Smooth muscle cell (in vitro differentiated cells): ENCODE measurements around the gene LZTR1. TPM values are rescaled to one million over a fixed set of nuclear protein-coding genes. Genes with fewer than 3 reads are reported as not detected.

ENCODE experiments used
- DNase-seq: peaks from one replicate; lab custom pipeline; 2025; ENCODE audit not compliant: unreplicated experiment; lab: John Stamatoyannopoulos, UW
- H2AFZ ChIP-seq: fragments of 200-600 bp; sonication (generic); 2 replicates; pipeline ENCODE4 v1.6.0; 2016; ENCODE audit warnings: antibody characterized with exemption, low read depth, mild to moderate bottlenecking
- H3F3A ChIP-seq: fragments of 200-600 bp; sonication (generic); 2 replicates; pipeline ENCODE4 v1.6.0; 2017; ENCODE audit warnings: antibody characterized with exemption, low read depth
- H3K27ac ChIP-seq: fragments of 200-600 bp; sonication (generic); 2 replicates; pipeline ENCODE4 v1.5.1; 2016; ENCODE audit warnings: low read depth, mild to moderate bottlenecking
- H3K27me3 ChIP-seq: fragments of 200-600 bp; sonication (generic); 2 replicates; pipeline ENCODE4 v1.6.1; 2016; ENCODE audit warnings: low read depth, mild to moderate bottlenecking
- H3K36me3 ChIP-seq: fragments of 200-600 bp; sonication (generic); 2 replicates; pipeline ENCODE4 v1.5.1; 2016; ENCODE audit warnings: low read depth
- H3K4me1 ChIP-seq: fragments of 200-600 bp; sonication (generic); 2 replicates; pipeline ENCODE4 v1.5.1; 2016; ENCODE audit warnings: low read depth
- H3K4me2 ChIP-seq: fragments of 200-600 bp; sonication (generic); 2 replicates; pipeline ENCODE4 v1.6.0; 2016; ENCODE audit warnings: mild to moderate bottlenecking
- H3K4me3 ChIP-seq: fragments of 200-600 bp; sonication (generic); 2 replicates; pipeline ENCODE4 v1.5.1; 2016; ENCODE audit warnings: mild to moderate bottlenecking
- H3K79me2 ChIP-seq: fragments of 200-600 bp; sonication (generic); 2 replicates; pipeline ENCODE4 v1.6.0; 2016; ENCODE audit warnings: low read depth, mild to moderate bottlenecking
- H3K9ac ChIP-seq: fragments of 200-600 bp; sonication (generic); 2 replicates; pipeline ENCODE4 v1.6.0; 2016; ENCODE audit warnings: low read depth
- H3K9me3 ChIP-seq: fragments of 200-600 bp; sonication (generic); replicated peaks from 2 replicates; pipeline ENCODE4 v1.5.1; 2016; ENCODE audit warnings: low read depth
- H4K20me1 ChIP-seq: fragments of 200-600 bp; sonication (generic); 2 replicates; pipeline ENCODE4 v1.6.0; 2016; ENCODE audit warnings: low read depth
- WGBS: methylation state at CpG from one replicate; pipeline ENCODE4 v1.1.7; 2016; ENCODE audit warnings: low lambda C conversion rate; 5-methylcytosine and 5-hydroxymethylcytosine counted together
- polyA plus RNA-seq: library from polyadenylated mRNA; unstranded; fragments of >200 nt; fragmentation: Nextera tagmentation; extraction: Ambion mirVana; gene quantifications from 2 replicates; pipeline ENCODE4 v1.2.1, GENCODE V29; 2016
- total RNA-seq: library from RNA; depleted of rRNA; stranded (reverse); fragments of >200 nt; gene quantifications from 2 replicates; pipeline ENCODE4 v1.2.3, GENCODE V29; 2014
- TF ChIP-seq, protein P1 (sequence below): fragments of 200-600 bp; sonication (generic); IDR thresholded peaks from 2 replicates; pipeline ENCODE4 v1.5.1; 2017; ENCODE audit warnings: borderline replicate concordance, mild to moderate bottlenecking, antibody characterized with exemption; ENCODE audit not compliant: insufficient read depth, poor library complexity, severe bottlenecking

LZTR1 gene
- total and polyA plus RNA-seq, 2 experiments from 2014 or later: 34.2 to 43.9 TPM

DNA sequence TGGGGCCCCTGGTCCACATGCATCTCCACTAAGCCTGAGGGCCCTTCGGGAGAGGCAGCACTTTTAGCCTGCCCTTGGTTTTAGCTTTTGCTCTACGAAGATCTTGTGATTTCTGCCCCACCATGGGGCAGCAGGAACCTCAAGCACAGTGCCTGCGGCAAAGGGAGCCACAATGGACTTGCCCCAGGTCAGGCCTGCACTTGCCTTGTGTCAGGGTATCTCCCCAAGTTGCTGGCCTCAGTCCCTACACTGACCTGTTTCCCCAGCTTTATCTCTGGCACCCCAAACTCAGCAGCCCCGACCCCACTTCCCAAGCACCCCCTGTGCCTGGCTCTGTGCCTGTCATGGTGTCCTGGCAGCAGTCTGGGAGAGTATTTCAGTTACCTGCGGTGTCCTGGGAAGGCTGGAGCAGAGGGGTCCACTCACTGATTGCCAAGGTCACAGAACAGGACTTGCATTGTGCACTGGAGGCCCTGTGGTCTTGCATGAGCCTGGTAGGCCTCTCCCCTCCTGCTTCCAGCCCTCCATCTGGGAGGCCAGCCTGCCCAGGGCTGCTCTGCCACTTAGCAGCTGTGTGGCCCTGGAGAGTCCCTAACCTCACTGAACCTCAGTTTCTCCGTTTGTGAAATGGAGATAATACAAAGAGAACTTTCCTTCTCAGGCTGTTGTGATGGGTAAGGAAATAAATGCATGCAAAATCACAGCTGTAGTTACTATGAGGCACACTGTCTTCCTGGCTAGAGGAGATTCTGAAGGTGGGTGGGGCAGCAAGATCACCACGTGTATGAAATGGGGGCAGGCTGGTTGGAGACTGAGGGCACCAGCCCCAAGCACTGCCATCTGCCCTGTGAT is 18.7 kb upstream of the LZTR1 start:
- Histone ChIP-seq H3K9me3 (no peaks in the 10 kb centered on the region), H3K27me3 (peaks cover 28% of the 10 kb centered on the region), H3K27ac (no peak overlapping the region), H3K4me3 (no peak overlapping the region), H3K4me1 (peaks cover 12% of the 10 kb centered on the region), H4K20me1 (no peaks in the 10 kb centered on the region), H3K4me2 (no peak overlapping the region), H3K9ac (no peak overlapping the region), H3K79me2 (no peaks in the 10 kb centered on the region), H2AFZ (no peak overlapping the region), H3F3A (no peaks in the 10 kb centered on the region), H3K36me3 (no peaks in the 10 kb centered on the region)
- TF ChIP-seq, protein P1, sequence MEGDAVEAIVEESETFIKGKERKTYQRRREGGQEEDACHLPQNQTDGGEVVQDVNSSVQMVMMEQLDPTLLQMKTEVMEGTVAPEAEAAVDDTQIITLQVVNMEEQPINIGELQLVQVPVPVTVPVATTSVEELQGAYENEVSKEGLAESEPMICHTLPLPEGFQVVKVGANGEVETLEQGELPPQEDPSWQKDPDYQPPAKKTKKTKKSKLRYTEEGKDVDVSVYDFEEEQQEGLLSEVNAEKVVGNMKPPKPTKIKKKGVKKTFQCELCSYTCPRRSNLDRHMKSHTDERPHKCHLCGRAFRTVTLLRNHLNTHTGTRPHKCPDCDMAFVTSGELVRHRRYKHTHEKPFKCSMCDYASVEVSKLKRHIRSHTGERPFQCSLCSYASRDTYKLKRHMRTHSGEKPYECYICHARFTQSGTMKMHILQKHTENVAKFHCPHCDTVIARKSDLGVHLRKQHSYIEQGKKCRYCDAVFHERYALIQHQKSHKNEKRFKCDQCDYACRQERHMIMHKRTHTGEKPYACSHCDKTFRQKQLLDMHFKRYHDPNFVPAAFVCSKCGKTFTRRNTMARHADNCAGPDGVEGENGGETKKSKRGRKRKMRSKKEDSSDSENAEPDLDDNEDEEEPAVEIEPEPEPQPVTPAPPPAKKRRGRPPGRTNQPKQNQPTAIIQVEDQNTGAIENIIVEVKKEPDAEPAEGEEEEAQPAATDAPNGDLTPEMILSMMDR: no peak
- 84% methylated on average over 7 of the region's 7 CpGs for WGBS
- no peak for DNase-seq

DNA sequence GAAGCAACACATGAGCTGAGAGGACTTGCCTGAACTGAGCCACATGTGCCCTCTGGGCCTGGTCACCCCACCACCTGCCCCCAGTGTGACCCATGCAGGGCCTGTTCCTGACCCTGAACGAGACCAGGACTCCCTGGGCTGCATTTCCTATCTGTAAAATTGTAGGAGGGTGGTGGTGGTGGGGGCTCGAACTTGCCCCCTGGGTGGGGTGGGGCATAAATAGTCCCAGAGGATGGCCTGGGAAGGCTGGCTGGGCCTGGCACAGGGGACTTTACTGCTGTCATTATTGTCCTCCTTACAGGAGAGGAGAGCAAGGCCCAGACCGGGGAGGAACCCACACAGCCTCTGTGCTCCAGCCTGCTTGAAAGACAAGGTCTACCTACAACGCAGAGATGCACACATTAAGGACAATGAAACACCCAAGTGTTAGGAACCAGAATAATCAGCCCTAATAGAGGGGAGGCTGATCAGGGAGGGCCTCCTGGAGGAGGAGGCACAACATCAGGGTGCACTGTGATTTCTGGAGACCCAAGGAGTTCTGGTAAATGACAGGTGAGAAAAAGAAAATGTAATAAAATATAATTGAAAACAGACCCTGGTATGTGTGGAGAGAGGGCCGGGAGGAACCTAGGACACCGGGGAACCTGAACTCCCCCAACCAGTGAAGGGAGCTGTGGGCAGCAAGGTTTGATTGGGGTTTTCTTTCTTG is 17.9 kb upstream of the LZTR1 start:
- H3K27me3 ChIP-seq: peaks cover 28% of the 10 kb centered on the region
- H3K4me2 ChIP-seq: peak overlapping the region; percentile 85
- H2AFZ ChIP-seq: no peak overlapping the region
- 83% methylated on average over 6 of the region's 6 CpGs for WGBS
- no peak for DNase-seq
- H3K4me1 ChIP-seq: peaks cover 12% of the 10 kb centered on the region
- H3K36me3 ChIP-seq: no peaks in the 10 kb centered on the region
- H3K4me3 ChIP-seq: peak overlapping the region; percentile 44
- no peak overlapping the region for H3K9ac ChIP-seq
- no peaks in the 10 kb centered on the region for H4K20me1 ChIP-seq
- no peaks in the 10 kb centered on the region for H3K79me2 ChIP-seq
- H3K27ac ChIP-seq: no peak overlapping the region
- no peaks in the 10 kb centered on the region for H3K9me3 ChIP-seq
- TF ChIP-seq, protein P1: no peak
- no peaks in the 10 kb centered on the region for H3F3A ChIP-seq

DNA sequence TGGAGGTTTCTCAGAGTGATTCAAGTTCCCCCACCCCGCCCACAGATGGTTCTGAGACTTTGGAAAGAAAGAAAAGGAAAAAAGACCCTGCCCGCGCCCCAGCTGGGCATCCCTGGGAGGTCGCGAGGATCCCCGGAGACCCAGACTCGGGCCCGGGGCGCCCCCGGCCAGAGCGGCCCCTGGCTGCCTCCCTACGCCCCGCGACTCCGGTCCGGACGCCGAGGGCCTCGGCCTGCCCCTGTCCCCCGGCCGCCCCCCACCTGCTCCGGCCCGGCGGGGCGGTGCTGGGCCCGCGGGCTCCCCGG is 17.3 kb upstream of the LZTR1 start:
- Histone ChIP-seq H3K79me2 (no peaks in the 10 kb centered on the region), H3F3A (no peaks in the 10 kb centered on the region), H2AFZ (no peak overlapping the region), H3K9me3 (no peaks in the 10 kb centered on the region), H3K4me3 (peak overlapping the region; percentile 44), H3K27ac (no peak overlapping the region), H3K4me2 (peak overlapping the region; percentile 85), H3K4me1 (peaks cover 12% of the 10 kb centered on the region), H4K20me1 (no peaks in the 10 kb centered on the region), H3K36me3 (no peaks in the 10 kb centered on the region), H3K27me3 (peaks cover 28% of the 10 kb centered on the region), H3K9ac (no peak overlapping the region)
- TF ChIP-seq, protein P1: no peak
- 17% methylated on average over 12 of the region's 28 CpGs for WGBS
- no peak for DNase-seq
